HepG2 (cell line): ENCODE measurements around the gene ITGAE. TPM values are rescaled to one million over a fixed set of nuclear protein-coding genes. Genes with fewer than 3 reads are reported as not detected.
A peak's percentile ranks its signal among the peaks of the same experiment; 100 is the strongest.

Experiments
- CENPX ChIP-seq: sonication (generic); formaldehyde crosslinking; IDR thresholded peaks from 2 replicates; pipeline ENCODE4 v1.9.0; 2021; ENCODE audit warnings: mild to moderate bottlenecking, missing genetic modification reagents, moderate library complexity
- DRAP1 ChIP-seq: IDR thresholded peaks from 2 replicates; pipeline ENCODE4 v1.6.1; 2016; ENCODE audit warnings: missing genetic modification reagents, missing compliant biosample characterization
- ELF4 ChIP-seq: sonication (generic); formaldehyde crosslinking; IDR thresholded peaks from 2 replicates; pipeline ENCODE4 v1.5.0; 2020; ENCODE audit warnings: missing genetic modification reagents, mild to moderate bottlenecking, moderate library complexity, borderline replicate concordance
- FOXK1 ChIP-seq: sonication (generic); formaldehyde crosslinking; IDR thresholded peaks from 2 replicates; pipeline ENCODE4 v1.4.0; 2020; ENCODE audit warnings: low read depth, missing genetic modification reagents, borderline replicate concordance
- HHEX ChIP-seq: IDR thresholded peaks from 2 replicates; pipeline ENCODE4 v1.6.1; 2016; ENCODE audit warnings: control low read depth
- HNF4A ChIP-seq: sonication (generic); formaldehyde crosslinking; IDR thresholded peaks from 2 replicates; pipeline ENCODE4 v1.4.0; 2020; ENCODE audit warnings: missing genetic modification reagents
- HNRNPL ChIP-seq: fragments of 200-400 bp; formaldehyde crosslinking; IDR thresholded peaks from 2 replicates; pipeline ENCODE4 v1.6.1; 2017; ENCODE audit warnings: mild to moderate bottlenecking, low read depth, low read length
- MED8 ChIP-seq: sonication (generic); formaldehyde crosslinking; IDR thresholded peaks from 2 replicates; pipeline ENCODE4 v1.8.1; 2023; ENCODE audit warnings: mild to moderate bottlenecking, missing genetic modification reagents; ENCODE audit not compliant: insufficient replicate concordance
- MEIS2 ChIP-seq: sonication (generic); formaldehyde crosslinking; IDR thresholded peaks from 2 replicates; pipeline ENCODE4 v1.9.0; 2021; ENCODE audit warnings: mild to moderate bottlenecking, missing genetic modification reagents
- PTBP1 ChIP-seq: fragments of 200-400 bp; formaldehyde crosslinking; IDR thresholded peaks from 2 replicates; pipeline ENCODE4 v1.6.1; 2018; ENCODE audit warnings: low read length, low read depth; ENCODE audit not compliant: poor library complexity, severe bottlenecking
- TRIM22 ChIP-seq: fragments of 450-650 bp; IDR thresholded peaks from 2 replicates; pipeline ENCODE4 v1.6.1; 2017
- ZBTB44 ChIP-seq: sonication (generic); formaldehyde crosslinking; IDR thresholded peaks from 2 replicates; pipeline ENCODE4 v1.4.0; 2020; ENCODE audit warnings: missing genetic modification reagents
- ZNF282 ChIP-seq: fragments of 450-650 bp; IDR thresholded peaks from 2 replicates; pipeline ENCODE4 v1.6.1; 2018; ENCODE audit not compliant: partially characterized antibody
- ZNF616 ChIP-seq: sonication (generic); formaldehyde crosslinking; IDR thresholded peaks from 2 replicates; pipeline ENCODE4 v1.5.0; 2020; ENCODE audit warnings: low read depth, mild to moderate bottlenecking, missing genetic modification reagents
- ZNF646 ChIP-seq: sonication (generic); formaldehyde crosslinking; IDR thresholded peaks from 2 replicates; pipeline ENCODE4 v1.9.0; 2021; ENCODE audit warnings: mild to moderate bottlenecking, missing genetic modification reagents
- ZNF7 ChIP-seq: IDR thresholded peaks from 2 replicates; pipeline ENCODE4 v1.6.1; 2016; ENCODE audit warnings: missing biosample characterization, missing genetic modification reagents
- ZSCAN21 ChIP-seq: sonication (generic); formaldehyde crosslinking; IDR thresholded peaks from 2 replicates; pipeline ENCODE4 v1.8.0; 2022; ENCODE audit warnings: mild to moderate bottlenecking, missing genetic modification reagents, moderate library complexity, borderline replicate concordance
- polyA plus RNA-seq, 8 experiments: library from polyadenylated mRNA; depleted of rRNA in 3 of 8; stranded (reverse) in 7 of 8; unstranded in 1 of 8; fragments of >200 nt; fragmentation: Illumina TruSeq in 4 of 8; extraction: Trizol in 4 of 8; gene quantifications; 2 replicates each; pipeline versions ENCODE4 v1.2.1 to v1.2.3, GENCODE V29; 2011 to 2016; ENCODE audit warnings: low read depth in 4 of 8, missing spikeins in 1 of 8, mixed read lengths in 1 of 8; ENCODE audit not compliant: insufficient read depth in 1 of 8
- total RNA-seq, 5 experiments: library from RNA; depleted of rRNA; stranded (reverse); fragments of >200 nt; fragmentation: Illumina TruSeq; extraction: Trizol; gene quantifications; 2 replicates each; pipeline ENCODE4 v1.2.3, GENCODE V29; 2016; ENCODE audit warnings: low read depth in 1 of 5

The ITGAE gene
- total and polyA plus RNA-seq, 2 of the 13 experiments (the other 11 are each of a cell fraction or from before 2014, with no cell fraction given), result 42.3 to 49.0 TPM

- peak; percentile 82 for TF ChIP-seq HHEX
- peak; percentile 92; the same call in 1 of the 2 replicates for TF ChIP-seq FOXK1 (CRISPR knock-in tag)
- no peak for TF ChIP-seq CENPX
- peak; percentile 75; the same call in 1 of the 2 replicates for TF ChIP-seq ZSCAN21 (CRISPR knock-in tag)
- no peak for TF ChIP-seq PTBP1
- TF ChIP-seq ZNF616 (CRISPR knock-in tag), result no peak
- TF ChIP-seq ELF4 (CRISPR knock-in tag), result no peak
- TF ChIP-seq ZBTB44 (CRISPR knock-in tag), result no peak
- peak; percentile 94 for TF ChIP-seq HNF4A (CRISPR knock-in tag)
- no peak for TF ChIP-seq ZNF282
- peak; percentile 93 for TF ChIP-seq MEIS2 (CRISPR knock-in tag)
- no peak for TF ChIP-seq TRIM22
- no peak for TF ChIP-seq MED8 (CRISPR knock-in tag)
- peak; percentile 75 for TF ChIP-seq DRAP1 (CRISPR knock-in tag)
- TF ChIP-seq ZNF646 (CRISPR knock-in tag), result no peak; the same call in 1 of the 2 replicates
- no peak for TF ChIP-seq HNRNPL
- no peak for TF ChIP-seq ZNF7 (CRISPR knock-in tag)
Measured at GRCh38 chr17:3802461-3803307, 1.7 kb upstream of the ITGAE start (continued).
